Activated T-helper 1 cell treated with anti-CD3 and anti-CD28 coated beads, Interleukin-2, amount 50 U/mL, for 16 hours (primary cell): ENCODE measurements around the gene ILKAP.
A peak's percentile ranks its signal among the peaks of the same experiment; 100 is the strongest.

ENCODE experiments used
- DNase-seq, 2 donors: peaks; one replicate each; pipeline ENCODE4 v3.0.0-alpha.2; 2020; ENCODE audit warnings: low read depth in 1 of 2, low spot score in 1 of 2

The ILKAP gene

GRCh38 chr2:238203094-238203972 is at the start of gene ILKAP:
TSS of gene ILKAP (minus strand) at chr2:238203695. CDS start at chr2:238203553, 142 bp downstream.
- DNase-seq: peak; percentile 78 to 87

- no peak for DNase-seq
Observed at GRCh38 chr2:238252766-238253630, 49.5 kb upstream of the ILKAP start.

- no peak for DNase-seq
Observed at GRCh38 chr2:238251986-238252385, 48.5 kb upstream of the ILKAP start.

- DNase-seq: no peak
Observed at GRCh38 chr2:238251331-238251730, 47.8 kb upstream of the ILKAP start.

GRCh38 chr2:238250896-238251295 is 47.4 kb upstream of the ILKAP start:
- no peak for DNase-seq

- DNase-seq: no peak
Observed at GRCh38 chr2:238247841-238248453, 44.5 kb upstream of the ILKAP start.

GRCh38 chr2:238247002-238247822 is 43.7 kb upstream of the ILKAP start:
- DNase-seq: no peak

GRCh38 chr2:238244151-238244550 is 40.7 kb upstream of the ILKAP start:
- no peak for DNase-seq

GRCh38 chr2:238243496-238244076 is 40.1 kb upstream of the ILKAP start:
- no peak for DNase-seq

GRCh38 chr2:238242731-238243495 is 39.4 kb upstream of the ILKAP start:
- DNase-seq: no peak

- DNase-seq: no peak
Observed at GRCh38 chr2:238241970-238242369, 38.5 kb upstream of the ILKAP start.

- DNase-seq: no peak
Observed at GRCh38 chr2:238240757-238241711, 37.5 kb upstream of the ILKAP start.

GRCh38 chr2:238239863-238240756 is 36.6 kb upstream of the ILKAP start, which contains the start of gene HES6:
TSS of gene HES6 (minus strand) at chr2:238240038. CDS start at chr2:238239905, 133 bp downstream.
- DNase-seq: peak; percentile 48 to 70

- DNase-seq: no peak
Observed at GRCh38 chr2:238239543-238239862, 36.0 kb upstream of the ILKAP start.

GRCh38 chr2:238238766-238239542 is 35.5 kb upstream of the ILKAP start:
- no peak for DNase-seq

GRCh38 chr2:238238311-238238765 is 34.8 kb upstream of the ILKAP start:
- no peak for DNase-seq
